Loucy (cell line): ENCODE results near the gene PCLO.

Source experiments
- EZH2phosphoT487 ChIP-seq: fragments of 200-600 bp; IDR thresholded peaks from 2 replicates; pipeline ENCODE4 v1.6.1; 2018; ENCODE audit warnings: antibody characterized with exemption, mild to moderate bottlenecking, moderate library complexity, borderline replicate concordance
- TF ChIP-seq, protein P1 (sequence below): fragments of 200-600 bp; sonication (generic); conservative IDR thresholded peaks from 2 replicates; pipeline ENCODE4 v1.5.1; 2014; ENCODE audit warnings: mild to moderate bottlenecking, antibody characterized with exemption, low read length

DNA sequence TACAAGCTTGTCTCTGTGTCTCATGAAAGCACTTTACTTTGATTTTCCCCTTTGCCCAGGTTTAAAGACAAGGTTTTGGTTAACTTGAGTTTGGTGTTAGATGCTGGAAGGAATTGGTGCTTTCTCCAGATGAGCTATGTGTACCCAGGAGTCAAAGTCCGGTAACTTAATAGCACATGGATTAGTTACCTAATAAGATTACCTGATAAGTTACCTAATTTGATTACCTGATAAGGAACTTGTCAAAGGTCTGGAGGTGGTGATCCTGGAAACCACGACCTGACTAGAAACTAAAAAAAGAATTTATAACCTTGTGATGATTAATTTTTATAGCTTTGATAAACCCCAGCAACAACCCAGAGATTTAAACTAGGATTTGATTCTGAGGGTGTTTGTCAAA lies 449.2 kb downstream of the PCLO start:
- TF ChIP-seq, protein P1, sequence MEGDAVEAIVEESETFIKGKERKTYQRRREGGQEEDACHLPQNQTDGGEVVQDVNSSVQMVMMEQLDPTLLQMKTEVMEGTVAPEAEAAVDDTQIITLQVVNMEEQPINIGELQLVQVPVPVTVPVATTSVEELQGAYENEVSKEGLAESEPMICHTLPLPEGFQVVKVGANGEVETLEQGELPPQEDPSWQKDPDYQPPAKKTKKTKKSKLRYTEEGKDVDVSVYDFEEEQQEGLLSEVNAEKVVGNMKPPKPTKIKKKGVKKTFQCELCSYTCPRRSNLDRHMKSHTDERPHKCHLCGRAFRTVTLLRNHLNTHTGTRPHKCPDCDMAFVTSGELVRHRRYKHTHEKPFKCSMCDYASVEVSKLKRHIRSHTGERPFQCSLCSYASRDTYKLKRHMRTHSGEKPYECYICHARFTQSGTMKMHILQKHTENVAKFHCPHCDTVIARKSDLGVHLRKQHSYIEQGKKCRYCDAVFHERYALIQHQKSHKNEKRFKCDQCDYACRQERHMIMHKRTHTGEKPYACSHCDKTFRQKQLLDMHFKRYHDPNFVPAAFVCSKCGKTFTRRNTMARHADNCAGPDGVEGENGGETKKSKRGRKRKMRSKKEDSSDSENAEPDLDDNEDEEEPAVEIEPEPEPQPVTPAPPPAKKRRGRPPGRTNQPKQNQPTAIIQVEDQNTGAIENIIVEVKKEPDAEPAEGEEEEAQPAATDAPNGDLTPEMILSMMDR = no peak
- TF ChIP-seq EZH2phosphoT487 = no peak
